ENCODE data around the gene GNG4. TPM values are rescaled to one million over a fixed set of nuclear protein-coding genes. Genes with fewer than 3 reads are reported as not detected.

Gene GNG4
- total RNA-seq (2022; extraction: Qiagen RNA extraction; ENCODE audit: low read depth): 11.2 to 18.8 TPM (median 14.9 TPM) in 5 replicates

DNA sequence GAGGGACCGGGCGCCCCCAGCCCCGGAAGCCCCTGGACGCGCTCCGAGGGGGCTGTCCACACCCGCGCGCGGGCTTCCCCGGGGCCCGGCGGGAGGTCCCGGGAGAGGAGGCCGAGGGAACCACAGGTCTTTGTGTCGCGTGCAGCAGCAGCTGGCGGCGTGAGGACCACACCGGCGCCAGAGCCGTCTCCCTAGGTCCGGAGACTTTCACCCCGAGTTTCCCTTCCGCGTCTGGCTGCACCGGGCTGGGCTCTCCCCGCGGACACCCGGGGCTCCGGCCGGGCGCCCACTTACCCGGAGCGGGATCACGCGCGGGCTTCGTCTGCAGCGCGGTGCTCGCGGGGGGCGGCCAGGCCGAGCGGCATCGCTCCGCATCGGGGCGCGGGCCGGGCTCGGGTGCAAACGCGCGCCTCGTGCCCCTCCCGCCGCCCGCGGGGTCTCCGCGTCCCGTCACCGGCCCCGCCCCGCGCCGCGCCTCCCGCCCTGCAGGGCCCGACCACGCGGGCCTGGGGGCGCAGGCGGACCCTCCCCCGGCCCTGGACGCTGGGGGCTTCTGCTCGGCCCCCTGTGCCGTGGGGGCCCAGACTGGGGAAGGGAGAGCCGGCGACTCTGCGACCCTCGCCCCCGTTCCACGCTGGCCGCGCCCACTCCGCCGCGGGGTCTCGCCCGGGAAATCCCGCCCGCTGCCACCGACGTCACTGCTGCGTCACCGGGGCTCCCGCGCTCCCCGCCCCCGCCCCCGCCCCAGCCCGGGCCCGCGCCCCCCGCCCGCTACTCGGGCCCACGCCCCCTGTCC, at the start of gene GNG4:
GNG4 (minus strand) TSS at position 417 of the 796 bp plus-strand sequence. CDS start 65,946 bp downstream, outside the sequence.

DNA sequence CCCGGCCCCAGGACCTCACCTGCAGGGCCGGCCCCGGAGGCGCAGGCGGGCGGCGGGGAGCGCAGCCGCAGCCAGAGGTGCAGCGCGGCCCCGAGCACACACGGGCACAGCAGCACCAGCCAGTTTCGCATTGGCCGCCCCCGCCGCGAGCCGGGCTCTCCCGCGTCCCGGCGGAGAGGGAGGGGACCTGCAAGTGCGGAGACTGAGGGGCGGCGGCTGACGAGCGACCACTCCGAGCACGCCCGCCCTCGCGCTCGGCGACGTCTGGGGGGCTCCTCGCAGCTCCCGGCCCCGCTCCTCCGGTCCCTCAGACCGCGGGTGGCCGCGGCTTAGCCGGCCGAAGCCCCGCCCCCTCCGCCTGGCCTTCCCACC, 145.5 kb downstream of the GNG4 start, which contains the start of gene B3GALNT2:
B3GALNT2 (minus strand) TSS at position 331 of the 372 bp plus-strand sequence; CDS start at position 131, 200 bp downstream.

Other genes with a start within 250 kb of the GNG4 start
- gene B3GALNT2, start 145.3 kb downstream of the GNG4 start, total RNA-seq (2022; extraction: Qiagen RNA extraction; ENCODE audit: low read depth): 11.9 to 22.4 TPM (median 18.8 TPM) in 5 replicates
- 4.6 to 6.0 TPM (median 5.5 TPM) in 5 replicates for gene LYST, start 217.1 kb upstream of the GNG4 start, total RNA-seq (2022; extraction: Qiagen RNA extraction; ENCODE audit: low read depth)